ENCODE data around the gene ACTR6. TPM values are rescaled to one million over a fixed set of nuclear protein-coding genes. Genes with fewer than 3 reads are reported as not detected.

ACTR6 gene
- total and polyA plus RNA-seq, 4 donors, result 12.0 to 25.2 (median 17.5) TPM

- DNase-seq (no peak), ATAC-seq (ENCODE audit: insufficient read depth, low FRiP score) (no peak)
- no peak for TF ChIP-seq CTCF (IDR thresholded peaks at IDR 0.05; ENCODE audit: control extremely low read depth, extremely low read depth)
- Histone ChIP-seq H3K9ac (ENCODE audit: insufficient read depth in 1 of 2, low read length in 2 of 2) (peak overlapping the region in 1 of 2 donors; percentile 58), H3K4me1 (ENCODE audit: control insufficient read depth in 5 of 5, insufficient read depth in 5 of 5, low read length in 5 of 5) (peaks cover 0 to 22% (median 7%) of the 10 kb centered on the region in 5 donors), H3K27me3 (ENCODE audit: control insufficient read depth in 3 of 3, insufficient read depth in 3 of 3, low read length in 2 of 3) (no peaks in the 10 kb centered on the region), H3K27ac (ENCODE audit: low read depth in 1 of 2, low read length in 1 of 2) (peak overlapping the region in 1 of 2 donors; percentile 58), H3K9me3 (ENCODE audit: control insufficient read depth in 4 of 4, insufficient read depth in 3 of 4, low read length in 3 of 4) (no peaks in the 10 kb centered on the region), H3K4me3 (no peak overlapping the region), H3K36me3 (ENCODE audit: control insufficient read depth in 4 of 4, insufficient read depth in 4 of 4, low read length in 4 of 4) (no peaks in the 10 kb centered on the region)
- WGBS, 2 donors, result 59 to 68% methylated on average over 11 of the region's 11 CpGs
Measured at GRCh38 chr12:100265732-100266584, 65.3 kb downstream of the ACTR6 start.

DNA sequence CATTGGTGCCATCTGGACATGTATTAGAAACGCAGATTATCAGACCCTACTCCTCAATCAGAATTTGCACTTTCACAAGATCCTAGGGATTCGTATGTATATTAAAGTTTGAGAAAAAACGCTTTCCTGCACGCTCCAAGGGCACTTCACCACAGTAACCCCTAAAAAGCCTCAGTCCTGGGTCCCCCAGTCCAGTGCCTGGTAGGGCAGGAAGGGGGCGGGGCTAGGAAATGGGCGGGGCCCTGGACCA lies 65.9 kb downstream of the ACTR6 start:
- no peaks in the 10 kb centered on the region for H3K9me3 ChIP-seq (ENCODE audit: control insufficient read depth in 4 of 4, insufficient read depth in 3 of 4, low read length in 3 of 4)
- H3K4me3 ChIP-seq, result peak overlapping the region; percentile 79
- H3K27ac ChIP-seq (ENCODE audit: low read depth in 1 of 2, low read length in 1 of 2), result peak overlapping the region; percentile 58 to 79
- peaks cover 0 to 25% (median 7%) of the 10 kb centered on the region in 5 donors for H3K4me1 ChIP-seq (ENCODE audit: control insufficient read depth in 5 of 5, insufficient read depth in 5 of 5, low read length in 5 of 5)
- no peaks in the 10 kb centered on the region for H3K36me3 ChIP-seq (ENCODE audit: control insufficient read depth in 4 of 4, insufficient read depth in 4 of 4, low read length in 4 of 4)
- WGBS, 2 donors, result 2 to 3% methylated on average over 6 of the region's 6 CpGs
- peak overlapping the region in 1 of 2 donors; percentile 58 for H3K9ac ChIP-seq (ENCODE audit: insufficient read depth in 1 of 2, low read length in 2 of 2)
- no peak for DNase-seq
- TF ChIP-seq CTCF (IDR thresholded peaks at IDR 0.05; ENCODE audit: control extremely low read depth, extremely low read depth), result no peak
- H3K27me3 ChIP-seq (ENCODE audit: control insufficient read depth in 3 of 3, insufficient read depth in 3 of 3, low read length in 2 of 3), result no peaks in the 10 kb centered on the region
- ATAC-seq (ENCODE audit: insufficient read depth, low FRiP score), result peak; percentile 82

DNA sequence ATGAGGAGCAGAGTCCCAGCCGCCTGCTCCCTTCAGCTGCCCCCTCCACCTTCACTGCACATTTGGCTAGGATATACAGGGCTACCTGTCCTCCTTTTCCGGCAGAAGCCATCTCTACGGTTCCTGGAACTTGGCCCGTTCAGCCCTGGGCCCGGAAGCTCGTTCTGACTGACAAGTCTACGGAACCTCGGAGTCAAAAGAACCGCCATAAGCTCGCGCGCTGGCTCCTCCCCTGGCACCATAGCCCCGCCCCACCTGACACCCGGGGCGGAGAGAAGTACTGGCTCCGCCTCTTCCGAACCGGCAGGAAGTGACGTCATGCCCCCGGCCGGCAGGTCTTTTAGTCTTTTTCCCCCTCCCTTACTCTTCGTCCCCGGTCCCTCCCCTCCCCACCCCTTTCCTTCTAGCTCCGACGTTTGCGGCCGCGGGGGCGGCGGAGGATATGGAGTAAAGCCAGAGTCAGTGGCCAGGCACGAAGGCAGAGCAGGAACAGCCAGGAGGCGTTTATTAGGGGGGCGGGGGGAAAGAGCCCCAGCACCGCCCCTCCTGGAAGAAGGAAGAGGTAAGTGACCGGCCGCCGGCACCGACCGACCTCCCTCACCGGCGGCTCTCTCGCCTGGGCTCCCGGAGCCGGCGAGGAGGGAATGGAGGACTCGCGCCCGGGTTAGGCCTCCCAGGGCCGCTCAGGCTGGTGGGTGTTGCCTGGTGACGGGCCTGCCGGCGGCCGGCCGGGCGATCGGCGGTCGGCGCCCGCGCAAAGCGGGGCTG lies 66.4 kb downstream of the ACTR6 start, which contains the start of the genes DEPDC4 and SCYL2:
Gene DEPDC4 (minus strand): TSS at position 245 of the 768 bp plus-strand sequence. CDS start 3 bp downstream, at position 242.
Gene SCYL2 (plus strand): TSS at position 343 of the 768 bp plus-strand sequence. CDS start 15,794 bp downstream, outside the sequence.
- H3K4me3 ChIP-seq, result peak within 1 kb of the TSS; percentile 79
- peak within 1 kb of the TSS; percentile 97 to 98 for H3K27ac ChIP-seq (ENCODE audit: low read depth in 1 of 2, low read length in 1 of 2)
- H3K27me3 ChIP-seq (ENCODE audit: control insufficient read depth in 3 of 3, insufficient read depth in 3 of 3, low read length in 2 of 3), result no peaks in the 10 kb centered on the region
- H3K9me3 ChIP-seq (ENCODE audit: control insufficient read depth in 4 of 4, insufficient read depth in 3 of 4, low read length in 3 of 4), result no peaks in the 10 kb centered on the region
- H3K4me1 ChIP-seq (ENCODE audit: control insufficient read depth in 5 of 5, insufficient read depth in 5 of 5, low read length in 5 of 5), result peaks cover 0 to 25% (median 9%) of the 10 kb centered on the region in 5 donors
- 0 to 1% methylated on average over 51 to 62 of the region's 62 CpGs for WGBS, 2 donors
- H3K36me3 ChIP-seq (ENCODE audit: control insufficient read depth in 4 of 4, insufficient read depth in 4 of 4, low read length in 4 of 4), result no peaks in the 10 kb centered on the region
- DNase-seq (peak; percentile 97 to 98 (median 97)), ATAC-seq (ENCODE audit: insufficient read depth, low FRiP score) (peak; percentile 93)
- TF ChIP-seq CTCF (IDR thresholded peaks at IDR 0.05; ENCODE audit: control extremely low read depth, extremely low read depth), result no peak
- peak within 1 kb of the TSS; percentile 94 to 98 for H3K9ac ChIP-seq (ENCODE audit: insufficient read depth in 1 of 2, low read length in 2 of 2)

Measured in lung (tissue), 12 donors.